HG02870 (cell line): ENCODE results near the gene MYBPC2.
A peak's percentile ranks its signal among the peaks of the same experiment; 100 is the strongest.
"Not testable (repeated sequence)": the region's sequence is repeated elsewhere in the genome, so short reads cannot be mapped to it uniquely, and the experiment has no call there.

Source experiments
- ATAC-seq: cut with Tn5 transposase; IDR thresholded peaks from one replicate; pipeline ENCODE4 v1.9.1; 2021; ENCODE audit warnings: mild to moderate bottlenecking, moderate library complexity; ENCODE audit not compliant: unreplicated experiment

The MYBPC2 gene

DNA sequence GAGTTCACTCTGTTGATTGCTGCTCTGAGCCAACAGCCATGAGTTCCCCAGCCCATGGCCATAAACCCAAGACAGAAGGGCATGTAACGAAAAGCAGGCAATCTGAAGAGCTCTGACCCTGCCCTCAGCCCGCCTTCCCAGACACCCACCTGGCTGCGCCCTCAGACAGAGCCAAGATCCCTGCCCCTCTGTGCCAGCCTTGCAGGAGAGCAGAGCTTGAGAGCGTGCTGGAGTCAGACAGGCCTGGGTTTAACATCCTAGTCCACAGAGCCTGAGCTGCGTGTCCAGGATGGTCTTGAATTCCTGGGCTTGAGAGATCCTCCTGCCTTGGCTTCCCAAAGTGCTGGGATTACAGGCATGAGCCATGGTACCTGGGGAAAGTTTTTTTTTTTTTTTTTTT, 24.6 kb downstream of the MYBPC2 start:
- ATAC-seq = no peak

DNA sequence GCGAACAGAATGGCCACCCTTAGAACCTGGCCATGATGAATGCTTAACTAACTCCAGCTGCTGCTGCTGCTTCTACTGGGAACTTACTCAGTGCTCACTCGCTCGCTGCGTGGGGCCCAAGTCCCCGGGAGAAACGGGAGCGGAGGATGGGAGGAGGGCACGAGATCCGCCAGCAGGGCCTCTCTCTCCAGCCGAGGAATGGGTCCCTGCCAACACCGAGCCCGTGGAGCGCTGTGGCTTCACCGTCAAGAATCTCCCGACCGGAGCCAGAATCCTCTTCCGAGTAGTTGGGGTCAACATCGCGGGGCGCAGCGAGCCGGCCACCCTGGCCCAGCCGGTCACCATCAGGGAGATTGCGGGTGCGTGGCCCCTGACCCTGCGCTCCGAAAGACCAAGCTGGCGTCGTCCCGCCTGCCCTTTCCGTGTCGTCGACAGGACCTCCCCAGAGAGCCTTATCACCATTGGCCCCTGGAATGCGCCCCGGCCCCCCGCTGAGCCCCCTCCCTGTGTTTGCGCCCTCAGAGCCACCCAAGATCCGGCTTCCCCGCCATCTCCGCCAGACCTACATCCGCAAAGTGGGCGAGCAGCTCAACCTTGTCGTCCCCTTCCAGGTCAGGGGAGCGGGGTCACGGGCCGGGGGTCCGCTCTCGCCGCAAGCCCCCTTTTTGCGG, 25.8 kb downstream of the MYBPC2 start:
- no peak for ATAC-seq

DNA sequence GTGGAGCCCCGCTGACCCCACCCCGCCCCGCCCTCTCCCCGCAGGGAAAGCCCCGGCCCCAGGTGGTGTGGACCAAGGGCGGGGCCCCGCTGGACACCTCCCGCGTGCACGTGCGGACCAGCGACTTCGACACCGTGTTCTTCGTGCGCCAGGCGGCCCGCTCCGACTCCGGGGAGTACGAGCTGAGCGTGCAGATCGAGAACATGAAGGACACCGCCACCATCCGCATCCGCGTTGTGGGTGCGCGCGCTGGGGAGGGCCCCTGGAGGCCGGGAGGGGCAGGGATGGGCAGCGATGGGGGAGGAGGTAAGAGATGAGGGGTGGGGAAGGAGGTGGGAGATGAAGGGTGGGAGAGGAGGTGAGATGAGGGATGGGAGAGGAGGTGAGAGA, 26.4 kb downstream of the MYBPC2 start:
- no peak for ATAC-seq

DNA sequence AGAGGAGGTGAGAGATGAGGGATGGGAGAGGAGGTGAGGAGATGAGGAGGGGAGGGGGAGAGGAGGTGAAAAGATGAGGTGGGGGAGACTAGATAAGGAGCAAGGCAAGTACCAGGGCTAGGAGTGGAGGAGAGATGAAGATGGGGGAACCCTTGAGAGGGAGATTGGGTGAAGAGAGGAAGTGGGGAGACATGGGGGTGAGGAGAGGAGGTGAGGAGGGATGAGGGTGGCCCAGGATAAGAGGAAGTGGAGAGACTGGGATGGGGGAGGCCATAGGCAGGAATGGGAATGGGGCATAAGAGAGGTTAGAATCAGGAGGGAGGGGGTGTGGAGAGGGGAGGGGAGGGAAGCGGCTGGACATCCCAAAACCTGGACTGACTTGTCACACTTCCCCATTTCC, 26.9 kb downstream of the MYBPC2 start:
- ATAC-seq = no peak

DNA sequence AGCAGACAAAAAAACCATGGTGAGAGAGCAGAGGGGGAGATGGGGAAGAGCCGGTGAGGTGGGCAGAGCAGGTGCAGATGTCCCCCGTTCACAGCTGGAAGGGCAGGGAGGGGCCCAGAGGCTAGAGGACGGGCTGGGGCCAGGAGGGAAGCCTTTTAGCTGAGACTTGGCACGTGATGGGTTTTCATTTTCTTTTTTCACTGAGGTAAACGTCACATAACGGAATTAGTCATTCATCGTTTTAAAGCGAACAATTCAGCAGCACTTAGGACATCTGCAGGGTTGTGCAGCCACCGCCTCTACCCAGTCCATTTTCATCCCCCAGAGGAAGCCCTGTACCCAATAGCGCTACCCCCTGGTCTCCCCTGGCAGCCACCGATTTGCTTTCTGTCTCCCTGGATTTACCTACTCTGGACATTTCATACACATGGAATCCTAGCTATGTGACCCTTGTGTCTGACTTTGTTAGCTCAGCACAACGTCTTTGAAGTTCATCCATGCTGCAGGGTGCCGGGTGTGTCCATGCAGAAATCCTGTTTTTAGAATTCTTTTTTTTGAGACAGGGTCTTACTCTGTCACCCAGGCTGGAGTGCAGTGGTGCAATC, 27.6 kb downstream of the MYBPC2 start:
- ATAC-seq = no peak

DNA sequence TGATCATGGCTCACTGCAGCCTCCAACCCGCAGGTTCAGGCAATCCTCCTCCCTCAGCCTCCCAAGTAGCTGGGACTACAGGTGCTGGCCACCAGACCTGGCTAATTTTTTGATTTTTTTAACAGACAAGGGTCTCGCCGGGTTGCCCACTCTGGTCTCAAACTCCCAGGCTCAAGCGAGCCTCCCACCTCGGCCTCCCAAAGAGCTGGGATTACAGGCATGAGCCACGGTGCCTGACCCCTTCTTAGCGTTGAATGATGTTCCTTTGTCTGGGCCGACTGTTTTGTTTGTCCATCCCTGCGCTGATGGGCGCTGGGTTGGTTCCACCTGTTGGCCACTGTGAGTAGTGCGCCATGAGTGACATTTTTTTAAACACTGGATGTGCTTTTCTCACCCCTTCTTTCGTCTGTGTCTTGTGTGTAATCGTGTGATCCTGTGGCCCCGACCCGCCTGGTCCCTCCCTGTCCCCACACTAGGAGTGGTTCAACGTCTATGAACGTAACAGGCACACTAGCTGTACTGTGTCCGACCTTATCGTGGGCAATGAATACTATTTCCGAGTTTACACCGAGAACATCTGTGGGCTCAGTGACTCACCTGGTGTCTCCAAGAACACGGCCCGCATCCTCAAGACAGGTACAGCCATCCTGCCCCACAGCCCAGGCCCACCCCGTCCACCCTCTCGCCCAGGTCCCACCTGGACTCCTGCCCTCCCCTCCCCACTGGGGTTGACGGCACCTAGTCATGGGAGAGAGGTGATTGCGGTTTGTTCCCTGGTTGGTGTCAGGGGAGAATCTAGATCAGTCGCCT, 28.6 kb downstream of the MYBPC2 start:
- ATAC-seq = no peak

DNA sequence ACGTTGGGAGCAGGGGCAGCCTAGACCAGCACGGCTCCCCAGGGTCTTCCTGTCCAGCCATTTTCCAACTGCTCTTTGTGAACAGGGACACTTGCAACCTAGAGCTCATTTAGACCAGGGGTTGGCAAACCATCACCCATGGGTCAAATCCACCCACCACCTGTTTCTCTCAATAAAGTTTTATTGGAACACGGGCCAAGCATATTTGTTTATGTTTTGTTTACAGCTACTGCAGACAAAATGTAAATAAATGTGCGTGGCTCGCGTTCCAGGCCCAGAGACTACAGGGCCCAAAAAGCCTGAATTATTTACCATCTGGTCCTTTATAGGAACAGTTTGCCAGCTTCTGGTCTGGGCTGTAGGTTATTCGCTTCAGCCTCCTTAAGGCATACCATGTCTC, 30.3 kb downstream of the MYBPC2 start:
- ATAC-seq = no peak

DNA sequence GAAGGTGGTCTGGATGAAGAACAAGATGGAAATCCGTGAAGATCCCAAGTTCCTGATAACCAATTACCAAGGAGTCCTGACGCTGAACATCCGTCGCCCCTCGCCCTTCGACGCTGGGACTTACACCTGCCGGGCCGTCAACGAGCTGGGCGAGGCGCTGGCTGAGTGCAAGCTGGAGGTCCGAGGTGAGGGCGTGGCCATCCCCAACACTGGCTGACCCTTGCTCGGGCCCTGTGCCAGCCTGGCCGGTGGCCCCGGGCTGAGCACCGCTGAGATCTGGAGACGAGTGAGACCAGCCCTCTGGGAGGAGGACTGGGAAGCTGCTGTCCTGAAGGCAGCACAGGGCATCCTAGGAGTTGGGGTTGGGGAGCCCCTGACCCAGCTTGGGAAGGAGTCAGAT, 31.7 kb downstream of the MYBPC2 start:
- no peak for ATAC-seq

DNA sequence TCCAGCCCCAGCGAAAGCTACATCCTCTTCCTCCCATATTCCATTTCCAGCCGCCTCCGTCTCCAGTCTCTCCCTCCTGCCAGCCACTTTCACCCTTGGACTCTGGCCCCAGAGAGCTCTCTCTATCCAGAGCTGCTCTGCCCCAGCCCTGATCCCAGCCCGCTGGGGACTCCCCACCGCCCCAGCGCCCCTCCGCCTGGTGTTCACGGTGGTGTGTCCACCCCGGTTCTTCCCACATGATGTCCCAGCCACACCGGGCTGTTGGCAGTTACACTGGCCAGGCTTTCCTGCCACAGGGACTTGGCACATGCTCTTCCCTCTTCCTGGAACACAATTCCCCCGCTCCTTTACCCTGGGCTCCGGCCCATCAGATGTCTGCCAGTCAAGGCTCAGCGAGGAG, 32.3 kb downstream of the MYBPC2 start:
- ATAC-seq = no peak

DNA sequence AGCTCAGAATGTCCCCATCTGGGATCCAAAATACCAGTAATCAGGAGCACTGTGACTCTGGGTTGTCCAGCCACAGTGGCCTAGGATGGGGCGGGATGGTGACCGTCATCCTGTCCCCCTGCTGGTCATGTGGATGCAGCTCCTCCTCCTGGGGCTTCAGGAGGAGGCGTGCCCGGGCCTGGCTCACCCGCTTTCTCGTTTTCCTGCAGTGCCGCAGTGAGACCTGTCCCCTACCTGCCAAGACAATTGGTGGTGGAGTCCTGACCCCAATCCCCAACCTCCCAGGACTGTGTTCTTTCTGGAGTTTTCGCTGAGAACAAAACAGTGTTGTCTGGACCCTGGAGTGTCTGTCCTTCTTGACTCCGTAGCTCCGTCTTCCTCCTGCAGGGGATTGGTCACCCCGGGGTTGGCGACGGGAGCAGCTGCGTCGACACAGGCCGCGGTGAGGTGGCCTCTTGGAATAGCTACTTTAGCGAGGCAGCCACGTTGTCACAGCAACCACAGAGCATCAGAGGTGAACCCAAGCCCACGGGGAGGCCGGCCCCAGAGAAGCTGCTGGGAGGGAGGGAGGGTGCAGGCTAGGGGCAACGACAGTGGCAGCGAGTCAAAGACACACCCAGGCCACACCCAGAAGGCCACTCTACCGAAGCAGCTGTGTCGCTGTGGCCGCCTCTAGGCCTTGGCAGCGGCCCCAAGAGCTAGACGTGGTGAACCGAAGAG, 33.5 kb downstream of the MYBPC2 start:
- ATAC-seq = no peak

DNA sequence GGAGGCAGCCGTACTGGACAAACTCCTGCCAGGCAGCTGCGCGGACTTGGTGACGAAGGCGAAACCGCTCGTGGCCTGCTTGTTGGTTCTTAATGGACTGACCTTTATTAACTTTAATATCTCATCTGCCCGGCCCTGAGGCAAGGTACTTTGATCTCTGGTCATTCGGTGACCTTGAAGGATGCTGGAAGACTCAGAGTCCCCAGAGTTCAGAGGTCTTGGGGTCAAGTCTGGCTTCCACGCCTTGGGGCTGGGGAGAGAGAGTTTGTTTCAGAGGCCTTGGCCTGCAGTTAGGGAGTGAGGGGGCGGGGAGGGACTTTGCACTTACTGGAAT, 34.0 kb downstream of the MYBPC2 start:
- ATAC-seq = no peak

DNA sequence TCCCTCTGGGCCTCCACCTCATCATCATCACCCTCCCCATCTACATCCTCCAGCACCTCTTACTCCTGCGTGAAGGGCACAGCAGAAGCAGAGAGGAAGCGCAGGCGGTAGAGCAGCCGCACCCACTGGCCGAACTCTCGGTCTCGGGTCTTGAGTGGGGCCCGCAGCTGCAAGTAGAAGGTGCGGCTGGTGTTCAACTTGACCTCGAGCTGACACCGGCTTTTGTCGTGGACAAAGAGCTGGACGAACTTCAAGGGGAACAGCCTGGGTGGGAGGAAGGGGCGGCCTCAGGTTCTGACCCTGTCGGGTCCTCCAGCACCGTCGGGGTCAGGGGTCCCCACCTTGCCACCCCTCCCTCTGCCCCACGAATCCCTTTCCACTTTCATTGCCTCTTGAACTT, 34.9 kb downstream of the MYBPC2 start:
- ATAC-seq = no peak

DNA sequence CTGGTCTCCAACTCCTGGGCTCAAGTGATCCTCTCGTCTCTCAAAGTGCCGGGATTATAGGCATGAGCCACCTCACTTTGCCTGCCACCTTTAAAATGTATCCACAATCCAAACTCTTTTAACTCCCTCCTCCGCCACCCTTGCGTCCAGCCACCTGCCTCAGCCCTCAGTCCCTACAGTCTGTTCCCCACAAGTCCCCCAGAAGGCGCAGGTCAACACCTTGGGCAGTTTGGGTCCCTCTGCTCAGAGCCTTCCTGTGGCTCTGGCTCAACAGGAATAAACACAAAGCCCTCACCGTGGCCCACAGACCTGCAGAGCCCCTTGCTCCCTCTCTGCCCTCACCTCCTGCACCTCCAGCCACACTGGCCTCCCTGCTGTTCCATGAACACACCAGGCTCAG, 36.1 kb downstream of the MYBPC2 start:
- no peak for ATAC-seq

DNA sequence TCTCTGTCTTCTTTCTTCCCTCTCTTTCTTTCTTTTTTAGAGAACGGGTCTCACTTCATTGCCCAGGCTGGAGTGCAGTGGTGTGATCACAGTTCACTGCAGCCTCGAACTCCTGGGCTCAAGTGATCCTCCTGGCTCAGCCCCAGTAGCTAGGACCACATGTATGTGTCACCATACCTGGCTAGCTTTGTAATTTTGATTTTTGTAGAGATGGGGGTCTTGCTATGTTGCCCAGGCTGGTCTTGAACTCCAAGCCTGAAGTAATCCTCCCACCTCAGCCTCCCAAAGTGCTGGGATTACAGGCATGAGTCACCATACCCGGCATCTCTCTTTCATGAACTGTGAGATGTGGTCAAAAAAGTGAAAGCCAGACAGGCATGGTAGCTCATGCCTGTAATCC, 40.6 kb downstream of the MYBPC2 start:
- not testable (repeated sequence) for ATAC-seq

DNA sequence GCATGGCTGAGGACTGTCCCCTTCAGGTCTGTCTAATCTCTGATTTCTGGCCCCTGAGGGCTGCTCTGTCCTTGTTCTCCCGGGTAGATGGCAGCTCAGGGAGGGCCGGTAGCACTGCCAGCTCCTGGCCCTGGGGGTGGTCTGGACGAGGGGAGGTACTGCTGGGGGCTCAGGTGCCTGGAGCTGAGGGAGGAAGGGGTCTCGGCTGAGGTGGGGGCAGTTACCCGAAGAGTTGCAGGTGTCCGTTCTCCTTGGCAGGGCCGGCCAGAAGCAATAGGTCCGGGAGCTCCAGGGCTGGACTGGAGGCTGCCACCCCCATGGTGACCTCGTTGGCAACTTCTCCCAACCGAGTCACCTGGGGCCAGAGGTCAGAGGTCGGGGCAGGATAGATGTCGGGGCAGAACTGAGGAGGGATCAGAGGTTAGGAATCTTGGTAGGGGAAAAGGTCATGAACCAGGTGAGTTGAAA, 42.4 kb downstream of the MYBPC2 start:
- ATAC-seq = no peak

DNA sequence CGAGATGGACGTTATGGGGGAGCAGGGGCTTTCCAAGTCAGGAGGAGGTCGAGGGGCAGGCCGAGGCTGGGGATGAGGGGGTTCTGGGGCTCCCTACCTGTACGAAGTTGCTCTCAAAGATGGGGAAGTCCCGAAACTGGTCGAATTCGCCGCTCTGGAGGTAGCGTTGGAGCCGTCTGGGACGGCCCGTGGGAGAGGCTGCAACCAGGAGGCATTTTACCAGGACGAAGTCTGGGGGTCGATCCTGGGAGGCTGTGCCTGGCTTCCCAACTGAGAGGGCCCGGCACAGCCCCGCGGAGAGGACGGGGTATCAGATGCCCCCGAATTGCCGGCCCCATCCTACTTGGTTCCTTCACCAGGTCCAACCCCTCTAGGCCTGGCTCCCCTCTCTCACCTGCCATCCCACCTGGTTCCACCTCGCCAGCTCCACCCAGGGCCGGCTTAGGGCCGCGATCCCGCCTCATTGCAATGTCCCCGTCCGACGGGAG, 43.1 kb downstream of the MYBPC2 start:
- ATAC-seq = no peak

DNA sequence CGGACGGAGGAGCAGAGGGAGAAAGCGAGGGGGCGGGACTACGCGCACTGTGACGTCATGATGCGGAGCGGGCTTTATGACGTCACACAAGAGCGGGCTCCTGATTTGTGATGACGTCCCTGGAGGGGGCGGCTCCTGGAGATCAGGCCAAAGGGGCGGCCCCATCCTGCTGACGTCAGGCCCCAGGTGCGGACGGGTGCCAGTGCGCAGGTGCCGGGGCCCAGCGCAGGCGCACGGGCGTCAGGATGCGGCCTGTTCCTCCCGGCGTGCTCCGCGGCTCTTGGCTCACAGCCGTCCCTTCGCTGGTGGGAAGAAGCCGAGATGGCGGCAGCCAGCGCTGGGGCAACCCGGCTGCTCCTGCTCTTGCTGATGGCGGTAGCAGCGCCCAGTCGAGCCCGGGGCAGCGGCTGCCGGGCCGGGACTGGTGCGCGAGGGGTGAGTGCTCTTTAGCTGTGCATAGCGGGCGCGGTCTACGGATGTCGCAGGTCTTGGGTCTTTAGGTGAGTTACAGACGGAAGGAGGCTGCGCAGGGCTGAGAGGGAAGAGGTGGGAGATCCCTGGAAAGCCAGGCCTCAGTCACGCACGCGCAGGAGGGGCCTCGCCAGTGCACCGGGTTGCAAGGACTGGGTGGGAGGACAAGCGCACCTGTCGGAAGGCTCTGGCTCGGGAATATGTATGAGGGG, 43.7 kb downstream of the MYBPC2 start, which contains the start of the genes EMC10 and GARIN5A:
TSS of gene EMC10 (plus strand) at position 284 of the 683 bp plus-strand sequence. CDS start at position 322, 38 bp downstream.
TSS of gene GARIN5A (minus strand) at position 625 of the 683 bp plus-strand sequence. CDS start at position 165, 460 bp downstream.
- peak; percentile 82 for ATAC-seq

DNA sequence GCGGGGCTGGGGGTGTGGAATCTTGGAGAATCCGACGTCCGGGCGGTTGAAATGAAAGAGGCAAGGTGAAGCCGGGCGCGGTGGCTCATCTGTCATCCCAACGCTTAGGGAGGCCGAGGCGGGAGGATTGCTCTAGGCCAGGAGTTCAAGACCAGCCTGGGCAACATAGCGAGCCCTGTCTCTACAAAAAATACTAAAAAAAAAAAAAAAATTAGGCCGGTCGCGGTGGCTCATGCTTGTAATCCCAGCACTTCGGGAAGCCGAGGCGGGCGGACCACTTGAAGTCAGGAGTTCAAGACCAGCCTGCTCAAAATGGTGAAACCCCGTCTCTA, 44.2 kb downstream of the MYBPC2 start:
- no peak for ATAC-seq

DNA sequence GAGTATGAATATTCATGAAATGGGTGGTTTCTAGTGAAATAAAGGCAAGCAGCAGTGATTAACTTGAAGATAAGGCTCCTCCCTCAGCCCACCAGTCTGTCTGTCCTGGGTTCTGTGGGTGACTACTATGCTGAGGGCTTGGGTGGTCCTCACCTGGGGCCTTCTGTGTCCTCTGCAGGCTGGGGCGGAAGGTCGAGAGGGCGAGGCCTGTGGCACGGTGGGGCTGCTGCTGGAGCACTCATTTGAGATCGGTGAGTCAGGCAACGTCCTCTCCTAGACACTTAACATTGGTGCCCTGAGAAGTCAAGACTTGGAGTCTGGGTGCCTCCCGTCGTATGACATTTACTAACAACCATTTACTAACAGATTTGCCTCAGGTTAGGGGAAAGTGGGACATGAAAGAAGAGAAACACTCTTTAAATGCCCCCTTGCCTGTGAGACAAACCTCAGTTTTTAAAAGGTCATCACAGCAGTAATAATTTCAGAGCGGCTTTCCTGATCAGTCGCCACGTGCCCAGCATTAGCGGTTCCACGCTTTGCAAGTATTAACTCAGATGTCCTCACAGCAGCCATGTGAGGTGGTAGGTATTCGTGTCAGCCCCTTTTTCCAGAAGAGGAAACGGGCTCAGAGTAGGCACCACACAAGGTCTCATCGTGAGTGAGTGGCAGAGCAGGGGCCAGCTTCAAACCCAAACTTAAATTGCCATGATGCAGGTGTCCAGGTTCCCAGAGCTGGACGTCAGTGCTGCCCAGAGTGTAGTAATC, 45.2 kb downstream of the MYBPC2 start:
- no peak for ATAC-seq
